Tibial artery (tissue), 4 donors: ENCODE measurements around the gene WNT5B.

Source experiments
- DNase-seq, 2 donors: peaks; one replicate each; pipeline ENCODE4 v3.0.0-alpha.2; 2019
- H3K27ac ChIP-seq, 2 donors: fragments of 200-600 bp; sonication (generic) in 1 of 2; 1 replicate in 1 of 2; 2 replicates in 1 of 2; pipeline ENCODE4 v1.5.1; 2018 to 2019; ENCODE audit warnings: mild to moderate bottlenecking in 1 of 2
- H3K27me3 ChIP-seq, 2 donors: fragments of 200-600 bp; sonication (generic) in 1 of 2; one replicate each; pipeline versions ENCODE4 v1.5.1 to v1.6.0; 2016 to 2019
- H3K36me3 ChIP-seq, 3 donors: fragments of 200-600 bp; sonication (generic) in 2 of 3; one replicate each; pipeline ENCODE4 v1.5.1; 2016 to 2019; ENCODE audit warnings: mild to moderate bottlenecking in 2 of 3
- H3K4me1 ChIP-seq, 4 donors: fragments of 200-600 bp; sonication (generic) in 2 of 4; 1 replicate in 3 of 4; 2 replicates in 1 of 4; pipeline ENCODE4 v1.5.1; 2016 to 2019
- H3K4me3 ChIP-seq, 2 donors: fragments of 200-600 bp; sonication (generic) in 1 of 2; 1 replicate in 1 of 2; 2 replicates in 1 of 2; pipeline ENCODE4 v1.5.1; 2018 to 2019; ENCODE audit warnings: mild to moderate bottlenecking in 2 of 2
- H3K9me3 ChIP-seq, 3 donors: fragments of 200-600 bp; sonication (generic) in 1 of 3; one replicate each; pipeline ENCODE4 v1.5.1; 2016 to 2019
- intact Hi-C: fragments of 100-400 bp; cut with DNase I; formaldehyde crosslinking; loops from one replicate; pipeline ENCODE4 v1.15.0; 2023; ENCODE audit warnings: low total_unique reads
- TF ChIP-seq, protein P1 (sequence below), 2 experiments: fragments of 200-600 bp in 1 of 2; fragments of 450-650 bp in 1 of 2; IDR thresholded peaks; one replicate each; pipeline ENCODE4 v1.5.1; 2017 to 2019; ENCODE audit warnings: antibody characterized with exemption in 2 of 2, mild to moderate bottlenecking in 1 of 2, moderate library complexity in 1 of 2

WNT5B gene

DNA sequence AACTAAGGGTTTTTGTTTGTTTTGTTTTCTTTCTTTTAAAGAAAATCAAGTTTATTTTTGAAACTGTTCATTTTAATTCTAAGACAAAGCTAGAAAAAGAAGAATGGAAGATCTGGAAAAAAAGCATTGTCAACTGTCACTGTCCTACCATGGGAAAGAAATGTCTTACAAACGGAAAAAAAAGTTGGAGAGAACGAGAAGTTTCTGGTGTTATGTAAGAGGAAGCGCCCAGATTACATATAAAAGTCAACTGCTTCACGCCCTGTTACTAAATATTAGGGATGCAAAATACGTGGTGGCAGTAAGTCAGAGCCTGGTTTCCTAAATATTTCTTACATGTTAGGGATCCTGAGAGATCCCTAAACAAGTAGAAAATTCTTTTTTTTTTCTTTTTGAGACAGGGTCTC lies 20.3 kb upstream of the WNT5B start:
- no peaks in the 10 kb centered on the region for H3K36me3 ChIP-seq
- H3K27ac ChIP-seq: no peak overlapping the region
- intact Hi-C loops: no loop called here
- H3K9me3 ChIP-seq: no peaks in the 10 kb centered on the region
- no peaks in the 10 kb centered on the region for H3K27me3 ChIP-seq
- peaks cover 0 to 23% (median 17%) of the 10 kb centered on the region in 4 donors for H3K4me1 ChIP-seq
- TF ChIP-seq, protein P1, sequence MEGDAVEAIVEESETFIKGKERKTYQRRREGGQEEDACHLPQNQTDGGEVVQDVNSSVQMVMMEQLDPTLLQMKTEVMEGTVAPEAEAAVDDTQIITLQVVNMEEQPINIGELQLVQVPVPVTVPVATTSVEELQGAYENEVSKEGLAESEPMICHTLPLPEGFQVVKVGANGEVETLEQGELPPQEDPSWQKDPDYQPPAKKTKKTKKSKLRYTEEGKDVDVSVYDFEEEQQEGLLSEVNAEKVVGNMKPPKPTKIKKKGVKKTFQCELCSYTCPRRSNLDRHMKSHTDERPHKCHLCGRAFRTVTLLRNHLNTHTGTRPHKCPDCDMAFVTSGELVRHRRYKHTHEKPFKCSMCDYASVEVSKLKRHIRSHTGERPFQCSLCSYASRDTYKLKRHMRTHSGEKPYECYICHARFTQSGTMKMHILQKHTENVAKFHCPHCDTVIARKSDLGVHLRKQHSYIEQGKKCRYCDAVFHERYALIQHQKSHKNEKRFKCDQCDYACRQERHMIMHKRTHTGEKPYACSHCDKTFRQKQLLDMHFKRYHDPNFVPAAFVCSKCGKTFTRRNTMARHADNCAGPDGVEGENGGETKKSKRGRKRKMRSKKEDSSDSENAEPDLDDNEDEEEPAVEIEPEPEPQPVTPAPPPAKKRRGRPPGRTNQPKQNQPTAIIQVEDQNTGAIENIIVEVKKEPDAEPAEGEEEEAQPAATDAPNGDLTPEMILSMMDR (IDR thresholded peaks at IDR 0.05): no peak
- no peak overlapping the region for H3K4me3 ChIP-seq
- no peak for DNase-seq

DNA sequence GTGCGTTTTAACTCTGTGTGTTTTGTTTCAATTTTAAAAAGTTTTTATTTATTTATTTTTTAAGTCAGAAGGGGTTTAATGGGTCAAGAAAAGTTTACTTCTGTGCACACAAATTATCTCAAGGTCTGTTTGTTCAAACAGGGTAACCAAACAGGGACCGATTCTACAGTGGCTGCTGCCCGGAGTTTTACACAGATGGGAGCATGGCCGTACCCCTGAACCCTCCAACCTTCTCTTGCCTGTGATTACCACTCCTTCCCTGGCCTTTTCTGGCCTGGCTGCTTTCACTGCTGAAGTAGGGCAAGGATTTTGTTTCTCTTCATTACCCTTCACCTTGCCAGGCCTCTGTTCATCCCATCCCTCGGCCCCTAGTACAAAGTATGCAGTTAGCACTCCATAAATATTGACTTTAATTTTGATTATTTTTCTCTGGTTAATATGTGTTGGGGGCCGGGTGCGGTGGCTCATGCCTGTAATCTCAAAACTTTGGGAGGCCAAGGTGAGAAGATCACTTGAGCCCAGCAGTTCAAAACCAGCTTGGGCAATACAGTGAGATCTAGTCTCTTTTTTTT lies 18.9 kb upstream of the WNT5B start:
- Histone ChIP-seq H3K27me3 (no peaks in the 10 kb centered on the region), H3K9me3 (no peaks in the 10 kb centered on the region), H3K4me1 (peaks cover 0 to 23% (median 16%) of the 10 kb centered on the region in 4 donors), H3K4me3 (no peak overlapping the region), H3K27ac (no peak overlapping the region), H3K36me3 (no peaks in the 10 kb centered on the region)
- TF ChIP-seq, protein P1 (IDR thresholded peaks at IDR 0.05): no peak
- no peak for DNase-seq
- intact Hi-C loops: no loop called here

DNA sequence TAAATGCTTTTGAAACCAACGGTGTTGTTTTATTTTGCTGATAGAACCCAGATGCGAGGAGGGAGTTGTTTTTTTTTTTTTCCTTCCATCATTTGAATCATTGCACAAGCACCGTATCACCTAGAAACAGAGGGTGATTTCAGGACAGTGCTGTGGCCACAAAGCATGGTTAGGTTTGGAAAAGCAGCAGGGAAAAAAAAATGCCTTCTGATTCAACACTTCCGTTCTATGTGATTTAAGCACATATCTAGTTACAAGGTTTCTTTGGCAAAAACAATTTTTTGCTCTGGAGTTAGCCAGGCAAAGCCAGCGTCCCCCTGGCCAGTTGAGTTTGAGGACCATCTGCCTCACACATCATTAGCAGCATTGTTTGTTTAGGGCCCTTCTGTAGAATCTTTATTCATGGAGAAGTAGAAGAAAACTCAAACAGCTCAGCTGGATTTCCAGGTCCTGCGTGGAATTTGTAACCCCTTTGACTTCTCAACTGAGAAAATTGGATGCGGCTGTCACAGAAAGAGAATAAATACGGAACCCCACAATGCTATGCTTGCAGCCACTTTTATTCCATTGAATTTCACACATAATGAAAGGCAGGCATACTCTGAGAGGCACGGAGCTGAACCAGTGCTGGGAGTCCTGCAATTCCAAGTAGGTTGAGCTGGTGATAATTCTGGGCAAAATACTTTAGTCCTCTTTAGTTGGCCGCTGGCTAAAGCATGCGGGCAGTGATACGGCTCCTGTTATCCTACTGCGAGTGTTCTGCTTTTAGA lies 17.0 kb upstream of the WNT5B start:
- no peak overlapping the region for H3K27ac ChIP-seq
- H3K9me3 ChIP-seq: no peaks in the 10 kb centered on the region
- no peaks in the 10 kb centered on the region for H3K27me3 ChIP-seq
- intact Hi-C loops: no loop called here
- TF ChIP-seq, protein P1 (IDR thresholded peaks at IDR 0.05): no peak
- H3K4me1 ChIP-seq: peaks cover 0 to 13% (median 3%) of the 10 kb centered on the region in 4 donors
- DNase-seq: no peak
- H3K36me3 ChIP-seq: no peaks in the 10 kb centered on the region
- no peak overlapping the region for H3K4me3 ChIP-seq

DNA sequence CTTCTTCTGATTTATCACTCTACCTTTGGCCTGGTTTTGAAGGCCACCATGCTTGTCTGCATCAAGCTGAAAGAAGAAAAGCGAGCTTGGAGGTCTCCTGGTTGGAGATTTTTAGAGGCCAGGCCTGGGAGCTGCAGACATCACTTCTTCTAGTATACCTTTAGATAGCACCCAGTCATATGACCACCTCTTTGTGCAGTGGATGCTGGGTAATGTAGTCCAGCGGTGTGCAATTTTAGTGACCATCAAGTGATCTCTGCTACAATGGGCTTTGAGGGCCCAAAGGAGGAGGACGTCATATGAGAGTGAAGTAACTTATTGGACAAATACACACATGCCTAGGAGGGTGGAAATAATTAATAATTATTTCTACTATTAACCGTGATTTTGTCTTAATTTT lies 15.2 kb upstream of the WNT5B start:
- no peak for DNase-seq
- intact Hi-C loops: no loop called here
- Histone ChIP-seq H3K27ac (no peak overlapping the region), H3K9me3 (no peaks in the 10 kb centered on the region), H3K4me3 (no peak overlapping the region), H3K27me3 (no peaks in the 10 kb centered on the region), H3K36me3 (no peaks in the 10 kb centered on the region), H3K4me1 (peaks cover 0 to 12% (median 3%) of the 10 kb centered on the region in 4 donors)
- TF ChIP-seq, protein P1 (IDR thresholded peaks at IDR 0.05): no peak

DNA sequence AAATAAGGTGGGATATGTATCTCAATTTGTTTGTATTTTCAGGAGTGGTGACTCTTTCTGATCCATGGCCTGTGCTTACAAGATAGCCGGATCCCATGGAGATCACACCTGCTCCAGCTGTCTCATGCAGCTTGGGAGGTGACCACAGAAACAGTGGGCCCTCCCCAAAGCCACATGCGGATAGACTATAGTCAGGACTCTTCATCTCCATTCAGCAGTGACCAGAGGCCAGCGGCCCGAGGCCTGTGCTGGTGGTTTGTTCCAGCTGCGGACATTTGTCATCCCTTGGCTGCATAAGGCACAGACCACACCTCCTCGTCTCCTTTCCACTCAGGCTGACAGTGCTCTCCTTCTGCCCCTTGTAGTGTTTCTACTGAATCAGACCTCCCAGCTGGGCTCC lies 14.7 kb upstream of the WNT5B start:
- H3K4me1 ChIP-seq: peaks cover 0 to 12% (median 3%) of the 10 kb centered on the region in 4 donors
- no peaks in the 10 kb centered on the region for H3K27me3 ChIP-seq
- H3K4me3 ChIP-seq: no peak overlapping the region
- H3K27ac ChIP-seq: no peak overlapping the region
- no peaks in the 10 kb centered on the region for H3K36me3 ChIP-seq
- TF ChIP-seq, protein P1 (IDR thresholded peaks at IDR 0.05): no peak
- intact Hi-C loops: no loop called here
- no peaks in the 10 kb centered on the region for H3K9me3 ChIP-seq
- no peak for DNase-seq
